Purkinje cell (primary cell): ENCODE results near the gene PIGK. TPM values are rescaled to one million over a fixed set of nuclear protein-coding genes. Genes with fewer than 3 reads are reported as not detected.

Experiments used
- polyA plus RNA-seq: library from polyadenylated mRNA; unstranded; fragments of >200 nt; fragmentation: Nextera tagmentation; gene quantifications from 2 replicates; pipeline ENCODE4 v1.2.1, GENCODE V29; 2014

PIGK gene
- 80.6 and 127 TPM in 2 replicates for polyA plus RNA-seq

GRCh38 chr1:77219166-77219887, at the start of gene PIGK:
Gene PIGK, minus strand, starts transcription at chr1:77219430. Its CDS starts 28 bp downstream, at chr1:77219402.

Other genes with a start within 250 kb of the PIGK start
- 17.3 and 62.7 TPM in 2 replicates for gene AK5, start 62.6 kb upstream of the PIGK start, polyA plus RNA-seq